PFSK-1 (cell line): ENCODE results near the gene RSPH10B2.
"Not testable (repeated sequence)": the region's sequence is repeated elsewhere in the genome, so short reads cannot be mapped to it uniquely, and the experiment has no call there.

Source experiments
- FOXP2 ChIP-seq: optimal IDR thresholded peaks from 2 replicates; pipeline ENCODE3; 2011; ENCODE audit warnings: borderline replicate concordance, control low read depth, inconsistent platforms; ENCODE audit not compliant: insufficient read depth; ENCODE audit errors: extremely low read length, extremely low read depth
- POLR2AphosphoS5 ChIP-seq: IDR thresholded peaks from 2 replicates; pipeline ENCODE4 v1.6.1; 2012; ENCODE audit warnings: low read depth, mild to moderate bottlenecking, control low read depth, low read length, moderate library complexity
- SIN3A ChIP-seq: IDR thresholded peaks from 2 replicates; pipeline ENCODE4 v1.6.1; 2012; ENCODE audit warnings: mild to moderate bottlenecking, low read length, moderate library complexity, borderline replicate concordance; ENCODE audit not compliant: insufficient read depth
- TAF1 ChIP-seq: IDR thresholded peaks from 2 replicates; pipeline ENCODE4 v1.6.1; 2012; ENCODE audit warnings: low read length, control low read depth, borderline replicate concordance; ENCODE audit not compliant: insufficient read depth
- TF ChIP-seq, protein P1 (sequence below), 2 experiments: IDR thresholded peaks; 2 replicates each; pipeline versions ENCODE4 v1.6.1 to v1.8.0; 2011 to 2012; ENCODE audit warnings: low read depth in 2 of 2, low read length in 2 of 2, control low read depth in 1 of 2, inconsistent platforms in 1 of 2, mild to moderate bottlenecking in 1 of 2, moderate library complexity in 1 of 2; ENCODE audit not compliant: insufficient read depth in 1 of 2

The RSPH10B2 gene

DNA sequence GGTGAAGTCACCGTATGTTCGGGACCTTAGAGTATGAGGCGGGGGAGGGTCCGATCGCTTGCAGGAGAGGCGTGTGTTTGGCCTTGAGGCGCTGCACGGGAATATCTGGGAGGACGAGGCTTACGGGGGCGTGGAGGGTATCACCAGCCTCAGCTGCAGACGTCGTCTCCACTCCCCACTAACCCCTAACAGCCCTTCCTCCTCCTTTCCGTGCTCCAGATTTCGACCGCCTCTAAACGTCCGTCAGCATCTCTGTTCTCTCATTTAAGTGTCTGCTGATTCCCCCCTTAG lies 23.6 kb upstream of the RSPH10B2 start:
- TF ChIP-seq POLR2AphosphoS5 = no peak

DNA sequence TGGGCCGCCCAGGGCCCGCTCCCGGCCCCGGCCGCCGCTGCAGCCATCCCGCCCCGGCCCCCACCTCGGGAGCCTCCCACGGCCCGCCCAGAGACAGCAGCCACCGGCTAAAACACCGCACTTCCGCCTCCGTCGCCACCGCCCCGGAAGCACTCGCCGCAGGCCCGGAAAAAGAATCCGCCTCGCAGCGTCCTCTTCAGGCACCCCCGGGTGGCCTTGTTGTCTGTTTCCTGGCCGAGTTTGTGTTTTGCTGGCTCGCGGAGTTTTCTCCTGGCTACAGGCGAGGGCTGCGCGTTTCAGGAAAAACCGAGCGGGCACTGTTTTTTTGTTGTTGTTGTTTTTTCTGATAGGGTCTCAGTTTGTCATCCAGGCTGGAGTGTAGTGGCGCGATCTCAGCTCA lies 72.2 kb downstream of the RSPH10B2 start, which contains the start of gene CCZ1B:
TSS of gene CCZ1B (minus strand) at position 125 of the 400 bp plus-strand sequence. CDS start at position 47, 78 bp downstream.
- TF ChIP-seq, protein P1, sequence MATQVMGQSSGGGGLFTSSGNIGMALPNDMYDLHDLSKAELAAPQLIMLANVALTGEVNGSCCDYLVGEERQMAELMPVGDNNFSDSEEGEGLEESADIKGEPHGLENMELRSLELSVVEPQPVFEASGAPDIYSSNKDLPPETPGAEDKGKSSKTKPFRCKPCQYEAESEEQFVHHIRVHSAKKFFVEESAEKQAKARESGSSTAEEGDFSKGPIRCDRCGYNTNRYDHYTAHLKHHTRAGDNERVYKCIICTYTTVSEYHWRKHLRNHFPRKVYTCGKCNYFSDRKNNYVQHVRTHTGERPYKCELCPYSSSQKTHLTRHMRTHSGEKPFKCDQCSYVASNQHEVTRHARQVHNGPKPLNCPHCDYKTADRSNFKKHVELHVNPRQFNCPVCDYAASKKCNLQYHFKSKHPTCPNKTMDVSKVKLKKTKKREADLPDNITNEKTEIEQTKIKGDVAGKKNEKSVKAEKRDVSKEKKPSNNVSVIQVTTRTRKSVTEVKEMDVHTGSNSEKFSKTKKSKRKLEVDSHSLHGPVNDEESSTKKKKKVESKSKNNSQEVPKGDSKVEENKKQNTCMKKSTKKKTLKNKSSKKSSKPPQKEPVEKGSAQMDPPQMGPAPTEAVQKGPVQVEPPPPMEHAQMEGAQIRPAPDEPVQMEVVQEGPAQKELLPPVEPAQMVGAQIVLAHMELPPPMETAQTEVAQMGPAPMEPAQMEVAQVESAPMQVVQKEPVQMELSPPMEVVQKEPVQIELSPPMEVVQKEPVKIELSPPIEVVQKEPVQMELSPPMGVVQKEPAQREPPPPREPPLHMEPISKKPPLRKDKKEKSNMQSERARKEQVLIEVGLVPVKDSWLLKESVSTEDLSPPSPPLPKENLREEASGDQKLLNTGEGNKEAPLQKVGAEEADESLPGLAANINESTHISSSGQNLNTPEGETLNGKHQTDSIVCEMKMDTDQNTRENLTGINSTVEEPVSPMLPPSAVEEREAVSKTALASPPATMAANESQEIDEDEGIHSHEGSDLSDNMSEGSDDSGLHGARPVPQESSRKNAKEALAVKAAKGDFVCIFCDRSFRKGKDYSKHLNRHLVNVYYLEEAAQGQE (IDR thresholded peaks at IDR 0.05; ENCODE audit: insufficient read depth in 1 of 2, low read depth in 2 of 2, low read length in 2 of 2) = not testable (repeated sequence)
- TF ChIP-seq FOXP2, POLR2AphosphoS5: not testable (repeated sequence)

DNA sequence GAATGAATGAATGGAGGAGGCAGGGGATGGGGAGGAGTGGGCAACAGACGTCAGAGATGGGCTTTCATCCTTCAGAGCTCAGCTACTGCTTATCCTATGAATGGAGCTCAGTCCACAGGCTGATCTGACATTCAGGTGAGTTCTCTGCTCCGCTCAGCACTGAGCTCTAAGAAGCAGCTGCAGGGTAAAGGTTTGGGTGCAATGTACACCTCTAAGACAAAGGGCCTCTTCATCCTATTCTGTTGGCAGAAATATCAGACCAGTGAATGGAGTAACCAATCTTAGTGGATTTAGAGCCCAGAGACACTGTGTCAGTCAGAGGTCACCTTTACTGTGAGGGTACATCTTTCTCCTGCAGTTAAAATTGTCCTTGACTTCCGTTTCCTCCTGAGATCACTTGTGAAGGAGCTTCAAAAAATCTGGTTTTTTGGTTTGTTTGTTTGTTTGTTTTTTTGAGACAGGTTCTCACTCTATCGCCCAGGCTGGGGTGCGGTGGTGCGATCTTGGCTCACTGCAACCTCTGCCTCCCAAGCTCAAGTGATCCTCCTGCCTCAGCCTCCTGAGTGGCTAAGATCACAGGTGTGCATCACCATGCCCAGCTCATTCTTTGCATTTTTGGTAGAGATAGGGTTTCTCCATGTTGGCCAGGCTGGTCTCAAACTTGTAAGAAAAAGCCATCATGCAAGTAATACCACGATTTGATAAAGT lies 77.3 kb downstream of the RSPH10B2 start:
- TF ChIP-seq TAF1 = no peak

DNA sequence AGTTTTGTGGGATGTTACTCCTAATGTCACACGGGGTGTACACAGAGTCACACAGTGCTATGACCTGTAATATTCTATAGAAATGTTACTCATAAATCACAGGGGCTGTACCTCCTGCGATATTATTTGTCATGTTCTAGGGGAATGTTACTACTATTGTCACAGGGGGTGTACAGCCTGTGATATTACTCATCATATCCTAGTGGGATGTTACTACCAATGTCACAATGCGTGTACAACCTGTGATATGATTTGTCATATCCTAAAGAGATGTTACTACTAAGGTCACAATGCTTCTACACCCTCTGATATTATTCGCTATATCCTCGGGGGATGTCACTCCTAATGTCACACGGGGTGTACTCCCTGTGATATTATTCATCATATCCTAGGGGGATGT lies 79.7 kb downstream of the RSPH10B2 start:
- TF ChIP-seq, protein P1 (IDR thresholded peaks at IDR 0.05; ENCODE audit: insufficient read depth in 1 of 2, low read depth in 2 of 2, low read length in 2 of 2) = no peak
- TF ChIP-seq POLR2AphosphoS5 = no peak
- TF ChIP-seq FOXP2 = no peak
- TF ChIP-seq TAF1 = no peak
- TF ChIP-seq SIN3A = no peak
